Measurements from ENCODE around the gene CCDC146.

Gene CCDC146

GRCh38 chr7:77242554-77242953, 120.1 kb downstream of the CCDC146 start:
- no peak for TF ChIP-seq CTCF (IDR thresholded peaks at IDR 0.05)
- H3K4me1 ChIP-seq: no peaks in the 10 kb centered on the region

DNA sequence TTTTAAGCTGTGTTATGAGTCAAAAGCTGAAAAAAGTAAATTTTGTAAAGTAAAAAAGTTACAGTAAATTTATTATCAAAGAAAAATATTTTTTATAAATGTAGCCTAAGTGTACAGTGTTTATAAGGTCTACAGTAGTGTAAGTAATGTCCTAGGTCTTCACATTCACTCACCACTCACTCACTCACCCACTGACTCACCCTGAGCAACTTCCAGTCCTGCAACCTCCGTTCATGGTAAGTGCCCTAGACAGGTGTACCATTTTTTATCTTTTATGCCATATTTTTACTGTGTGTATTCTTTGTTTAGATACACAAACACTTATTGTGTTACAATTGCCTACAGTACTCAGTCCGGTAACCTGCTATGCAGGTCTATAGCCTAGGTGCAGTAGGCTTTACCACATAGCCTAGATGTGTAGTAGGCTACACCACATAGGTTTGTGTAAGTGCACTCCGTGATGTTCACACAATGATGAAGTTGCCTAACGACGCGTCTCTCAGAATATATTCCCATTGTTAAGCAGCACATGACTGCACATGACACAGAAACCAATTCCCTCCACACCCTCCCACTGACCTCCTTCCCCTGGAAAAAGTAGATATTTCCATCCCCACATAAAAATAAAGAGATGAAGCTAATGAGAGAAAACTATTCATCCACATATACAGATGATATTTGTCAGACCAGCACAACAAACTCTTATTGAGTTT, 122.0 kb downstream of the CCDC146 start:
- H3K36me3 ChIP-seq (ENCODE audit: control insufficient read depth, insufficient read depth, low read length): no peaks in the 10 kb centered on the region
- no peak for TF ChIP-seq CTCF (IDR thresholded peaks at IDR 0.05)
- H3K9me3 ChIP-seq (ENCODE audit: control insufficient read depth, low read length): no peaks in the 10 kb centered on the region
- H3K79me2 ChIP-seq: no peaks in the 10 kb centered on the region
- no peak overlapping the region for H3K27ac ChIP-seq
- H3K4me2 ChIP-seq (ENCODE audit: low read length): no peak overlapping the region
- H3K9ac ChIP-seq: no peak overlapping the region
- H3K27me3 ChIP-seq (ENCODE audit: control insufficient read depth, insufficient read depth, low read length): no peaks in the 10 kb centered on the region
- H3K4me1 ChIP-seq: no peaks in the 10 kb centered on the region
- H3K4me3 ChIP-seq (ENCODE audit: low read depth, low read length): no peak overlapping the region
- no peak overlapping the region for H2AFZ ChIP-seq

More at GRCh38 chr7:77242554-77242953, 120.1 kb downstream of the CCDC146 start:
- no peaks in the 10 kb centered on the region for H3K27me3 ChIP-seq (ENCODE audit: control insufficient read depth, insufficient read depth, low read length)
- H3K79me2 ChIP-seq: no peaks in the 10 kb centered on the region
- no peak overlapping the region for H3K4me2 ChIP-seq (ENCODE audit: low read length)
- no peak overlapping the region for H3K4me3 ChIP-seq (ENCODE audit: low read depth, low read length)
- no peaks in the 10 kb centered on the region for H3K9me3 ChIP-seq (ENCODE audit: control insufficient read depth, low read length)
- no peak overlapping the region for H3K9ac ChIP-seq
- no peak overlapping the region for H3K27ac ChIP-seq
- no peak overlapping the region for H2AFZ ChIP-seq
- H3K36me3 ChIP-seq (ENCODE audit: control insufficient read depth, insufficient read depth, low read length): no peaks in the 10 kb centered on the region

DNA sequence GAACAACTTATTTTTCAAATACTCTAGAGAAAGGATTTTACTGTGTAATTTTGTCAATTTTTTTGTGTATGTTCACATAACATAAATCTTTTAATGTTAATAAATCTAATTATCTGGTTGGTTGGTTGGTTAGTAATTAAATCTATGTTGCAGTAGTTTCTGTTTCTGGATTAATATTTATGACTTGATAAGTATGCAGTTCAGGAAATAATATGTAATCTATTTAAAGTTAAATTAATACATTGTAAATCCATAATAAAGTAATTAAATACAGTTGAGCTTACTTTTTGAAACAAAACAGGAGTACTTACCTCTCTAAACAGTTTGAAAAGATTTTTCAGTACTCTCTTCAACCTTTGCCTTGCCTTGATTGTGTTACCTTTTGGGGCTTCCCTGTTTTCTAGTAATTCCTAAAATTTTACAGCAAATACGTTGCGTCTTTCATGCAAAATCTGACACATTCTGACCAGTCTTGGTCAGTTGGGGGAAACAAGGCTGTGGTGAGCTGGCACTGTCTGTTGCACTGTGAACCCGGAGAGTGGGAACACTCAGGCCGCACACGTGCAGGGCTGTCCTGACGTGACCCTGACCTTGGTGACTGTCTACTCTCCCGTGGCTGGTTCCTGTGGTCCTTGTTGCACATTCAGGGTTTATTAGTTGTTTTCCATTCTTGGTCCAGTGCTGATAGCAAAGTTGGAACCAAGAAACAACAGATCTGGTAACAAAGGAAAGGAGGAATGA, 122.8 kb downstream of the CCDC146 start:
- TF ChIP-seq CTCF (IDR thresholded peaks at IDR 0.05): no peak

GRCh38 chr7:77246026-77246640, 123.7 kb downstream of the CCDC146 start:
- Histone ChIP-seq H3K79me2 (no peaks in the 10 kb centered on the region), H3K36me3 (ENCODE audit: control insufficient read depth, insufficient read depth, low read length) (no peaks in the 10 kb centered on the region), H2AFZ (peak overlapping the region; percentile 68), H3K27ac (no peak overlapping the region), H3K4me3 (ENCODE audit: low read depth, low read length) (no peak overlapping the region), H3K9me3 (ENCODE audit: control insufficient read depth, low read length) (no peaks in the 10 kb centered on the region), H3K27me3 (ENCODE audit: control insufficient read depth, insufficient read depth, low read length) (no peaks in the 10 kb centered on the region), H3K9ac (no peak overlapping the region), H3K4me1 (no peaks in the 10 kb centered on the region), H3K4me2 (ENCODE audit: low read length) (no peak overlapping the region)
- TF ChIP-seq CTCF (IDR thresholded peaks at IDR 0.05): no peak

More for the DNA sequence above, 122.8 kb downstream of the CCDC146 start:
- Histone ChIP-seq H3K36me3 (ENCODE audit: control insufficient read depth, insufficient read depth, low read length) (no peaks in the 10 kb centered on the region), H3K27me3 (ENCODE audit: control insufficient read depth, insufficient read depth, low read length) (no peaks in the 10 kb centered on the region), H2AFZ (peak overlapping the region; percentile 25), H3K9me3 (ENCODE audit: control insufficient read depth, low read length) (no peaks in the 10 kb centered on the region), H3K9ac (no peak overlapping the region), H3K79me2 (no peaks in the 10 kb centered on the region), H3K27ac (no peak overlapping the region), H3K4me1 (no peaks in the 10 kb centered on the region), H3K4me3 (ENCODE audit: low read depth, low read length) (no peak overlapping the region), H3K4me2 (ENCODE audit: low read length) (no peak overlapping the region)
